Skeletal muscle satellite cell (primary cell): ENCODE measurements around the gene SALL1.

Experiments
- H3K27me3 ChIP-seq: 2 replicates; pipeline ENCODE4 v1.7.0; 2013; ENCODE audit warnings: low read length; ENCODE audit not compliant: control insufficient read depth, insufficient read depth
- H3K36me3 ChIP-seq: 2 replicates; pipeline ENCODE4 v1.7.0; 2013; ENCODE audit warnings: mild to moderate bottlenecking, control low read depth, low read length; ENCODE audit not compliant: insufficient read depth
- H3K4me1 ChIP-seq: 2 replicates; pipeline ENCODE4 v1.7.0; 2013; ENCODE audit warnings: low read length; ENCODE audit not compliant: control insufficient read depth, insufficient read depth
- H3K4me2 ChIP-seq: 2 replicates; pipeline ENCODE4 v1.7.0; 2013; ENCODE audit warnings: mild to moderate bottlenecking, low read length
- H3K4me3 ChIP-seq: 2 replicates; pipeline ENCODE4 v1.7.0; 2013; ENCODE audit warnings: low read length
- H3K9ac ChIP-seq: 2 replicates; pipeline ENCODE4 v1.7.0; 2013; ENCODE audit warnings: mild to moderate bottlenecking, low read depth, low read length, moderate library complexity
- H3K9me3 ChIP-seq: replicated peaks from 2 replicates; pipeline ENCODE4 v1.7.0; 2013; ENCODE audit warnings: mild to moderate bottlenecking, control low read depth, low read length

SALL1 gene

GRCh38 chr16:51134876-51135275 lies 16.2 kb downstream of the SALL1 start:
- H3K9me3 ChIP-seq: no peaks in the 10 kb centered on the region
- no peak overlapping the region for H3K9ac ChIP-seq
- no peak overlapping the region for H3K4me2 ChIP-seq
- H3K4me3 ChIP-seq: no peak overlapping the region
- no peaks in the 10 kb centered on the region for H3K4me1 ChIP-seq
- H3K27me3 ChIP-seq: no peaks in the 10 kb centered on the region
- no peaks in the 10 kb centered on the region for H3K36me3 ChIP-seq

DNA sequence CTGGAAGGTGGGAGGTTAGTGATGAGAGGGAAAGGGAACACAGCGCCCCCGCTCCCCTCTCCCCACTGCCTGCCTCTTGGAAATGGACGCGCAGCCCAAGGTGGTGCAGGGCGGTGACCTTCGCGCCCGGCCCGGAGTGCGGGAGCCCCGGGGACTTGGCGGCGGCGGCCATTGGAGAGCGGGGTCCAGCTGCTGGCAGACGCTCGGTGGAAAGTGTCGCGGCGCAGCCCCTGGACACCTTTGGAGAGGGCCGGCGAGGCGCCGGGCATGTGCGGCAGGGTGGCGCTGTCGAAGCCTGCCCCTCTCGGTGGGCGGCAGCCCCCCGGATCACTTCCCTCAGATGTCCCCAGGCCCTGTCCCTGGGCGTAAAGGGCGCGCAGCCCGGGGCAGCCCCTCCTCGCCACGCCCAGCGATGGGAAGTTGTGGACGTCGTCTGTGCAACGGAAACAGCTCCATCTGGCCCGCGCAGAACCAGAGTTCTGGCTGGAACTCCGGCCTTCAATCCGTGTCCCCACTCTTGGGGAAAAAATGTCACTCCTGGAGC lies 16.7 kb downstream of the SALL1 start:
- H3K9me3 ChIP-seq: no peaks in the 10 kb centered on the region
- H3K9ac ChIP-seq: no peak overlapping the region
- no peak overlapping the region for H3K4me2 ChIP-seq
- H3K27me3 ChIP-seq: no peaks in the 10 kb centered on the region
- H3K4me1 ChIP-seq: no peaks in the 10 kb centered on the region
- H3K4me3 ChIP-seq: no peak overlapping the region
- H3K36me3 ChIP-seq: no peaks in the 10 kb centered on the region

DNA sequence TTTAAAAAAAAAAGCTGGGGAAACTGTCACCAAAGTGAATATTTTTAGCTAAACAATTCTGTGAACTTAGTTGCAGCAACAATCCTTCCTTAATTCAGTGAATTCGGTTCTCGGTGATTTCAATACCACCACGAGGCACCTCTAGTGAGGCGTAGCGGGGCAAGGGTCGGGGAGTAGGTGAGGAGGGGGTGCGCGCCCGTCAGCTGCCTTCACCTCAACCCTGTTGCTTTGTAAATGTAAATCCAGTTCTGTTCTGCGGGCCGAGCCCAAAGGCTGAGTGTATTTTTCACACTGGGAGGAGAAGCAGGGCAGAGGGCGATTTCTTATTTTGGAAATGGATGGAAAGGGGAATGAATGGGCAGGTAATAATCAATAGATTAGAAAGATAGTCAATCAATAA lies 17.4 kb downstream of the SALL1 start:
- Histone ChIP-seq H3K27me3 (no peaks in the 10 kb centered on the region), H3K36me3 (no peaks in the 10 kb centered on the region), H3K9me3 (no peaks in the 10 kb centered on the region), H3K4me3 (no peak overlapping the region), H3K4me1 (no peaks in the 10 kb centered on the region), H3K4me2 (no peak overlapping the region), H3K9ac (no peak overlapping the region)

- H3K4me1 ChIP-seq: no peaks in the 10 kb centered on the region
- H3K36me3 ChIP-seq: no peaks in the 10 kb centered on the region
- H3K4me2 ChIP-seq: no peak overlapping the region
- H3K9ac ChIP-seq: no peak overlapping the region
- H3K4me3 ChIP-seq: no peak overlapping the region
- no peaks in the 10 kb centered on the region for H3K9me3 ChIP-seq
- H3K27me3 ChIP-seq: no peaks in the 10 kb centered on the region
Observed at GRCh38 chr16:51133183-51133582, 17.9 kb downstream of the SALL1 start.

- no peaks in the 10 kb centered on the region for H3K36me3 ChIP-seq
- H3K4me2 ChIP-seq: no peak overlapping the region
- H3K4me3 ChIP-seq: no peak overlapping the region
- H3K4me1 ChIP-seq: no peaks in the 10 kb centered on the region
- H3K9me3 ChIP-seq: no peaks in the 10 kb centered on the region
- H3K27me3 ChIP-seq: no peaks in the 10 kb centered on the region
- no peak overlapping the region for H3K9ac ChIP-seq
Observed at GRCh38 chr16:51132490-51133115, 18.5 kb downstream of the SALL1 start.

DNA sequence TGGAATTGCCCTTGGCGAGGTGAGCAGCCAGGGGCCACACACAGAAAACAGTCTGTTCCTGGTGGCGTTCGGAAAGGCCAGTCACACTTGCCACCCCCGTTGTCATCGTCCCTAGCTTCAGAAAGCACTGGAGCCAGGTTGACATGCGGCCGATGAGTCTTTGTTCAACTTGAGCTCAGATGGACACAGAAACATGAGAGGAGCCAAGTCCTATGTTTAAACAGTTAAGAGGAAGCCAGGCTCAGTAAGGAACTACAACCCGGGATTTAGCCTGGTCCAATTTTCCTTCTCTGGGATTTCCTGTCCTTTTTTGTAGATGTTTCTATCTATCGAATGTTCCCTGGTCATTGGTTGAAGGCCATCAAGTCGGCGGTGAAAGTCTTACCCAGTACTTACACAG lies 19.5 kb downstream of the SALL1 start:
- H3K36me3 ChIP-seq: no peaks in the 10 kb centered on the region
- no peak overlapping the region for H3K4me2 ChIP-seq
- no peaks in the 10 kb centered on the region for H3K4me1 ChIP-seq
- no peaks in the 10 kb centered on the region for H3K9me3 ChIP-seq
- no peaks in the 10 kb centered on the region for H3K27me3 ChIP-seq
- H3K4me3 ChIP-seq: no peak overlapping the region
- no peak overlapping the region for H3K9ac ChIP-seq

GRCh38 chr16:51129105-51129504 lies 22.0 kb downstream of the SALL1 start:
- Histone ChIP-seq H3K4me1 (no peaks in the 10 kb centered on the region), H3K36me3 (no peaks in the 10 kb centered on the region), H3K27me3 (no peaks in the 10 kb centered on the region), H3K9me3 (no peaks in the 10 kb centered on the region), H3K4me3 (no peak overlapping the region), H3K9ac (no peak overlapping the region), H3K4me2 (no peak overlapping the region)

- no peaks in the 10 kb centered on the region for H3K27me3 ChIP-seq
Observed at GRCh38 chr16:51125992-51126391, 25.1 kb downstream of the SALL1 start.

GRCh38 chr16:51124896-51125295 lies 26.2 kb downstream of the SALL1 start:
- Histone ChIP-seq H3K4me1 (no peaks in the 10 kb centered on the region), H3K27me3 (no peaks in the 10 kb centered on the region), H3K4me2 (no peak overlapping the region), H3K9me3 (no peaks in the 10 kb centered on the region), H3K4me3 (no peak overlapping the region), H3K36me3 (no peaks in the 10 kb centered on the region), H3K9ac (no peak overlapping the region)

More at GRCh38 chr16:51125992-51126391, 25.1 kb downstream of the SALL1 start:
- Histone ChIP-seq H3K36me3 (no peaks in the 10 kb centered on the region), H3K9me3 (no peaks in the 10 kb centered on the region), H3K4me3 (no peak overlapping the region), H3K4me1 (no peaks in the 10 kb centered on the region), H3K4me2 (no peak overlapping the region), H3K9ac (no peak overlapping the region)

DNA sequence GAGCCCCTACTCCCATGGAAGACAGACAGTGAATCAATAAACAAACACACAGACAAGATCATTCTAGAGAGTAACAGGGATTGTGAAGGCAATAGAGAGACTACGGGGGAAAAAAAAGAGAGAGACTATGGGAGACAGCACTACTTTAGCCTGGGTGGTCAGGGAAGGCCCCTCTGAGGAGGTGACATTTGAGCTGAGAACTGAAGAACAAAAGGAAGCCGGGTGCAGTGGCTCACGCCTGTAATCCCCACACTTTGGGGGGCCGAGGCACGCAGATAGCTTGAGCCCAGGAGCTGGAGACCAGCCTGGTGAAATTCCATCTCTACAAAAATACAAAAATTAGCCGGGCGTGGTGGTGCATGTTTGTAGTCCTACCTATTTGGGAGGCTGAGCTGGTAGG lies 29.2 kb downstream of the SALL1 start:
- no peaks in the 10 kb centered on the region for H3K4me1 ChIP-seq
- H3K36me3 ChIP-seq: no peaks in the 10 kb centered on the region

DNA sequence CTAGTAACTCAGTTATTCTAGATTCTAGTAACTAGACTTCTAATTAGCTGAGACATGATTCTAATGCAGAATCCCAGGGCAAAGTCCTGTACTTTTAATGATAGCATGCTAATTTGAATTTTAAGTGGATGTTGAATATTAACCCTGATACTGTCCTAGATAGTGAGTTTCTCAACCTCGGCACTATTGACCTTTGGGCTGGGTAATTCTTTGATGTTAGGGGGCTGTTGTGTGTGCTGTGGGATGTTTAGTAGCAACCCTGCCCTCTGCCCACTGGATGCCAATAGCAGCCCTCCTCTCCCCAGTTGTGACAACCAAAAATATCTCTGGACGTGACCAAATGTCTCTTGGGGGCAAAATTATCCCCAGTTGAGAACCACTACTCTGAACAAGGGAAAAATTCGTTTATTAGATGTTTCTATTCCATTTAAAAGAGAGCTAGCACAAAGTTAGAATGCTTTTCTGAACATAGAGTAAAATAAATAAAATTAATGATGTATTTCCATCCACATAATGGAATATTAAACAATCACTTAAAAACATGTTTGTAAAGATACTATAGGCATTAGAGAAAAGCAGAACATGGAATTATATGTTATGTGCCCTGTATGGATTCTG lies 30.2 kb downstream of the SALL1 start:
- no peak overlapping the region for H3K4me2 ChIP-seq
- H3K27me3 ChIP-seq: no peaks in the 10 kb centered on the region
- no peaks in the 10 kb centered on the region for H3K4me1 ChIP-seq
- H3K4me3 ChIP-seq: no peak overlapping the region
- H3K9me3 ChIP-seq: no peaks in the 10 kb centered on the region
- H3K9ac ChIP-seq: no peak overlapping the region
- H3K36me3 ChIP-seq: no peaks in the 10 kb centered on the region

More for the DNA sequence above, 29.2 kb downstream of the SALL1 start:
- H3K9me3 ChIP-seq: no peaks in the 10 kb centered on the region
- no peak overlapping the region for H3K4me3 ChIP-seq
- H3K4me2 ChIP-seq: no peak overlapping the region
- no peaks in the 10 kb centered on the region for H3K27me3 ChIP-seq
- H3K9ac ChIP-seq: no peak overlapping the region
